Ovary (tissue), 3 donors: ENCODE results near the gene SKAP2.

Source experiments
- EP300 ChIP-seq: sonication (generic); formaldehyde crosslinking; IDR thresholded peaks from one replicate; pipeline ENCODE4 v1.6.1; 2017; ENCODE audit warnings: antibody characterized with exemption
- POLR2A ChIP-seq: fragments of 450-650 bp; IDR thresholded peaks from one replicate; pipeline ENCODE4 v1.6.1; 2017; ENCODE audit warnings: antibody characterized with exemption, mild to moderate bottlenecking, moderate library complexity
- TF ChIP-seq, protein P1 (sequence below), 3 donors: fragments of 450-650 bp in 2 of 3; fragments of 200-600 bp in 1 of 3; IDR thresholded peaks; one replicate each; pipeline versions ENCODE4 v1.5.1 to v1.8.0; 2016 to 2022; ENCODE audit warnings: antibody characterized with exemption in 3 of 3, mild to moderate bottlenecking in 1 of 3
- donor health status: DM: no; HTN: no; CAD: no.

DNA sequence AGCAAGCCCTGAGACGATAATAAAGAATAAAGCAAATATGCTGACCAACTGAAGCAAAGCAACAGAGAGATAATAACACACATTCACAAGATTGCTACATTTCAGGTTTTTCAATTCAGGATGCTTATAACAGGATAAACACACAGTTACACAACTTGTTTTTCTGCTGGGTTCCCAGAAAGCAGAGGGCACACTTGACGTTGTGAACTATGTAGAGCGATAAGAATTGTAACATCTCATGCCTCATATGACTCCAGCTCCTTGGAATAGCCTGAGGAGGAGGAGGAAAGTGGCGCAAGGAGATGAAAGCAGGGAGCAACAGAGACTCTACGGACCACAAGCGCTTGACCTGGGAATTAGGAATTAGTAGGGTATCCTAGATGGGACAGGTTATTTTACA, 201.7 kb downstream of the SKAP2 start:
- TF ChIP-seq, protein P1, sequence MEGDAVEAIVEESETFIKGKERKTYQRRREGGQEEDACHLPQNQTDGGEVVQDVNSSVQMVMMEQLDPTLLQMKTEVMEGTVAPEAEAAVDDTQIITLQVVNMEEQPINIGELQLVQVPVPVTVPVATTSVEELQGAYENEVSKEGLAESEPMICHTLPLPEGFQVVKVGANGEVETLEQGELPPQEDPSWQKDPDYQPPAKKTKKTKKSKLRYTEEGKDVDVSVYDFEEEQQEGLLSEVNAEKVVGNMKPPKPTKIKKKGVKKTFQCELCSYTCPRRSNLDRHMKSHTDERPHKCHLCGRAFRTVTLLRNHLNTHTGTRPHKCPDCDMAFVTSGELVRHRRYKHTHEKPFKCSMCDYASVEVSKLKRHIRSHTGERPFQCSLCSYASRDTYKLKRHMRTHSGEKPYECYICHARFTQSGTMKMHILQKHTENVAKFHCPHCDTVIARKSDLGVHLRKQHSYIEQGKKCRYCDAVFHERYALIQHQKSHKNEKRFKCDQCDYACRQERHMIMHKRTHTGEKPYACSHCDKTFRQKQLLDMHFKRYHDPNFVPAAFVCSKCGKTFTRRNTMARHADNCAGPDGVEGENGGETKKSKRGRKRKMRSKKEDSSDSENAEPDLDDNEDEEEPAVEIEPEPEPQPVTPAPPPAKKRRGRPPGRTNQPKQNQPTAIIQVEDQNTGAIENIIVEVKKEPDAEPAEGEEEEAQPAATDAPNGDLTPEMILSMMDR (IDR thresholded peaks at IDR 0.05), result no peak
- TF ChIP-seq EP300 (no peak), POLR2A (no peak)
